Endothelial cell (in vitro differentiated cells): Measurements from ENCODE around the gene BRINP1. TPM values are rescaled to one million over a fixed set of nuclear protein-coding genes. Genes with fewer than 3 reads are reported as not detected.

ENCODE experiments used
- DNase-seq: peaks from one replicate; pipeline ENCODE4 v3.0.0; 2021; ENCODE audit warnings: low spot score
- H3K27ac Mint-ChIP-seq: one replicate; pipeline ENCODE4 v1.8.0; 2021; ENCODE audit warnings: mixed read lengths, inconsistent platforms; ENCODE audit not compliant: unreplicated experiment
- H3K27me3 Mint-ChIP-seq: one replicate; pipeline ENCODE4 v1.8.0; 2021; ENCODE audit warnings: mild to moderate bottlenecking, moderate library complexity, mixed read lengths, inconsistent platforms; ENCODE audit not compliant: unreplicated experiment
- H3K36me3 Mint-ChIP-seq: one replicate; pipeline ENCODE4 v1.8.0; 2021; ENCODE audit warnings: mild to moderate bottlenecking, low read depth, mixed read lengths, inconsistent platforms; ENCODE audit not compliant: unreplicated experiment
- H3K4me1 Mint-ChIP-seq: one replicate; pipeline ENCODE4 v1.8.0; 2021; ENCODE audit warnings: mild to moderate bottlenecking, mixed read lengths, inconsistent platforms; ENCODE audit not compliant: unreplicated experiment
- H3K4me3 Mint-ChIP-seq: one replicate; pipeline ENCODE4 v1.8.0; 2021; ENCODE audit warnings: mild to moderate bottlenecking, mixed read lengths, inconsistent platforms; ENCODE audit not compliant: unreplicated experiment
- H3K9me3 Mint-ChIP-seq: one replicate; pipeline ENCODE4 v1.8.0; 2021; ENCODE audit warnings: mixed read lengths, inconsistent platforms; ENCODE audit not compliant: unreplicated experiment
- long read RNA-seq: library from polyadenylated mRNA; unstranded; transcript quantifications from one replicate; pipeline ENCODE4 v2.0.0, GENCODE V29; 2020; ENCODE audit not compliant: unreplicated experiment
- total RNA-seq: library from RNA; stranded (reverse); fragmentation: NEBNext Ultra II Directional; extraction: Animal tissue kit (Norgen Biotek cat#: 25700); gene quantifications from one replicate; pipeline ENCODE4 v1.2.1, GENCODE V29; 2021; ENCODE audit not compliant: unreplicated experiment
- TF ChIP-seq, protein P1 (sequence below): fragments of 200-600 bp; sonication (generic); IDR thresholded peaks from one replicate; pipeline ENCODE4 v1.5.0; 2021; ENCODE audit warnings: antibody characterized with exemption; ENCODE audit not compliant: unreplicated experiment

The BRINP1 gene, protein sequence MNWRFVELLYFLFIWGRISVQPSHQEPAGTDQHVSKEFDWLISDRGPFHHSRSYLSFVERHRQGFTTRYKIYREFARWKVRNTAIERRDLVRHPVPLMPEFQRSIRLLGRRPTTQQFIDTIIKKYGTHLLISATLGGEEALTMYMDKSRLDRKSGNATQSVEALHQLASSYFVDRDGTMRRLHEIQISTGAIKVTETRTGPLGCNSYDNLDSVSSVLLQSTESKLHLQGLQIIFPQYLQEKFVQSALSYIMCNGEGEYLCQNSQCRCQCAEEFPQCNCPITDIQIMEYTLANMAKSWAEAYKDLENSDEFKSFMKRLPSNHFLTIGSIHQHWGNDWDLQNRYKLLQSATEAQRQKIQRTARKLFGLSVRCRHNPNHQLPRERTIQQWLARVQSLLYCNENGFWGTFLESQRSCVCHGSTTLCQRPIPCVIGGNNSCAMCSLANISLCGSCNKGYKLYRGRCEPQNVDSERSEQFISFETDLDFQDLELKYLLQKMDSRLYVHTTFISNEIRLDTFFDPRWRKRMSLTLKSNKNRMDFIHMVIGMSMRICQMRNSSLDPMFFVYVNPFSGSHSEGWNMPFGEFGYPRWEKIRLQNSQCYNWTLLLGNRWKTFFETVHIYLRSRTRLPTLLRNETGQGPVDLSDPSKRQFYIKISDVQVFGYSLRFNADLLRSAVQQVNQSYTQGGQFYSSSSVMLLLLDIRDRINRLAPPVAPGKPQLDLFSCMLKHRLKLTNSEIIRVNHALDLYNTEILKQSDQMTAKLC
- total RNA-seq, result 1.9 TPM
- long read RNA-seq, partial matches to known transcripts, result 0 of 2 reads
- long read RNA-seq, other reads (novel, unspliced or antisense), result 1 of 2 reads

DNA sequence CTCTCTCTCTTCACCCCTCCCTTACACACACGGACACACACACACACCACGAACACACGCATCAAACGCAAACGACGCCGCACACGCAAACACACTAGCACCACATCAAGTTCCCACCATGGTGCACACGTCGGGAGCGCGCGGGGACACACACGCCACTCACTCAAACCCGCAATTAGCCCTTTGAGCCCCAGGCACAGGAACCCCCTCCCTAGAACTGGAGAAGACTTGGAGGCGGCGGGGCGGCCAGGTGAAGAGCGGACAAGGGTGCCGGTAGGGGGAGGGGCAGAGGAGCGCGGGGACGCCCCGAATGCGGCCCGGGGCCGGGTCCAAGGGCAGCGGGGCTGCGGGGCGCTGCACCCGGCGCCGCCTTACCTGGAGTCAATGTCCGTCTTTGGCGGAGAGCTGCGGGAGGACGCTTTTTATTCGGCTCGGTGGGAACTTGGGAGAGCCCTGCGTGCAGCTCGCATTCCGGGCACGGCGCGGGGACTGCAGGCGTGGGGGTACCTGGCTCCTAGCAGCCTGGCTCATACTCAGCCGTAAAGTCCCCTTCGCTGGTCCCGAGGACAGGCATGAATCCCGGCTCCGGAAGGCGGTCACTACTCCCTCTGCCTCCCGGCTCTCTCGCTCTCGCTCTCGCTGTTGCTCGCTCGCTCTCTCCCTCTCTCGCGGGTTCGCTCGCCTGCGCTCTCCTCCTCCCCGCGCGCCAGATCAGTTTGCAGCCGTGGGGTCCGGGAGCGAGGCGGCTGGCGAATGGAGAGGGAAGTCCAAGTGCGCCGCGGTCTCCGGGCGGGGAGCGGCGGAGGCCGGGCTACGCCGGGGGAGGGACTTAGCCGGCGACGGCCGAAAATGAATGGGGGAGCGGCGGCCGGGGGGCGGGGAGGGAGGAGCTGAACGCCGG is at the start of gene BRINP1:
BRINP1 (minus strand) TSS at position 755 of the 901 bp plus-strand sequence. CDS start 56,080 bp downstream, outside the sequence.
- Mint-ChIP-seq H3K27me3 (peaks cover 12% of the 10 kb centered on the region), H3K36me3 (no peaks in the 10 kb centered on the region), H3K4me3 (peak within 1 kb of the TSS; percentile 93), H3K27ac (no peak within 1 kb of the TSS), H3K9me3 (no peaks in the 10 kb centered on the region), H3K4me1 (peaks cover 8% of the 10 kb centered on the region)
- TF ChIP-seq, protein P1, sequence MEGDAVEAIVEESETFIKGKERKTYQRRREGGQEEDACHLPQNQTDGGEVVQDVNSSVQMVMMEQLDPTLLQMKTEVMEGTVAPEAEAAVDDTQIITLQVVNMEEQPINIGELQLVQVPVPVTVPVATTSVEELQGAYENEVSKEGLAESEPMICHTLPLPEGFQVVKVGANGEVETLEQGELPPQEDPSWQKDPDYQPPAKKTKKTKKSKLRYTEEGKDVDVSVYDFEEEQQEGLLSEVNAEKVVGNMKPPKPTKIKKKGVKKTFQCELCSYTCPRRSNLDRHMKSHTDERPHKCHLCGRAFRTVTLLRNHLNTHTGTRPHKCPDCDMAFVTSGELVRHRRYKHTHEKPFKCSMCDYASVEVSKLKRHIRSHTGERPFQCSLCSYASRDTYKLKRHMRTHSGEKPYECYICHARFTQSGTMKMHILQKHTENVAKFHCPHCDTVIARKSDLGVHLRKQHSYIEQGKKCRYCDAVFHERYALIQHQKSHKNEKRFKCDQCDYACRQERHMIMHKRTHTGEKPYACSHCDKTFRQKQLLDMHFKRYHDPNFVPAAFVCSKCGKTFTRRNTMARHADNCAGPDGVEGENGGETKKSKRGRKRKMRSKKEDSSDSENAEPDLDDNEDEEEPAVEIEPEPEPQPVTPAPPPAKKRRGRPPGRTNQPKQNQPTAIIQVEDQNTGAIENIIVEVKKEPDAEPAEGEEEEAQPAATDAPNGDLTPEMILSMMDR, result no peak
- peak; percentile 56 for DNase-seq

DNA sequence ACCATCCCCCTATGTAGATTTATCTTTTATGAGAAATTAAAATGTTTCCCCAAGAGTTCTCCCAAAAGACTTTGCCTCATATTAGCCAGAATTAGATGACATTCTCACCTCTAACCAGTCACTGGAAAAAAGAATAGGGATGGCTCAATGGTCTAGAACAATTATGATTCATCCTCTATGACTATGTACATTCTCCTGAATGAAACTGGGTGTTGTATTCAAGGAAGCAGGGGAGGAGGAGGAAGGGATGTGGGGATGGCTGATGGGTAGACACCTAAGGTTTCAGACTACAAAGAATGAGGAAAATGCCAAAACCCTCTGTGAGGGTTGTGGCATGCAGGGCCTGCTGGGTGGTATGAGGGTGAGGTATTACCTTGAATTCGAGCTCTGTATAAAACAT is 49.5 kb upstream of the BRINP1 start:
- Mint-ChIP-seq H3K9me3 (no peaks in the 10 kb centered on the region), H3K27ac (no peak overlapping the region)
- TF ChIP-seq, protein P1, result no peak

DNA sequence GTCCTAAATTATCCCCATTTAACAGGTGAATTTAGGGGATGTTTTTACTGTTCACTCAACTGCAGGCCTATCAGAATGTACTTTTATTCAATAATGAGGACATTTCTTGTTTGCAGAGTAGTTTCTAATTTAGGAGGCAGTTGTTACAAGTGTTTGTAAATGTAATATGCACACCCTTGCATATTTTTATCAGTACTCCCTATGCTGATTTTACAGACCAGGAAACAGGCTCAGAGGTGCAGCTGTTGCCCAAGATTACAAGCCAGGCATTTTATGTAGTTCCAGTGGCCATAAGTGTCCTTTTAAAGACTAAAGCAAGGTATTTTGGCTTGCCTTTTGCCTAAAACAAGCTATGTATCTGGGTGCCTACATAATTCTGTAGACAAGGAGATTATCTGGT is 47.6 kb upstream of the BRINP1 start:
- H3K27ac Mint-ChIP-seq, result no peak overlapping the region
- TF ChIP-seq, protein P1, result no peak
- no peak for DNase-seq
- no peaks in the 10 kb centered on the region for H3K27me3 Mint-ChIP-seq
- H3K9me3 Mint-ChIP-seq, result no peaks in the 10 kb centered on the region
- no peaks in the 10 kb centered on the region for H3K36me3 Mint-ChIP-seq
- no peak overlapping the region for H3K4me3 Mint-ChIP-seq
- no peaks in the 10 kb centered on the region for H3K4me1 Mint-ChIP-seq

More for the DNA sequence above, 49.5 kb upstream of the BRINP1 start:
- DNase-seq, result no peak
- no peaks in the 10 kb centered on the region for H3K36me3 Mint-ChIP-seq
- no peaks in the 10 kb centered on the region for H3K4me1 Mint-ChIP-seq
- H3K27me3 Mint-ChIP-seq, result no peaks in the 10 kb centered on the region
- H3K4me3 Mint-ChIP-seq, result no peak overlapping the region

DNA sequence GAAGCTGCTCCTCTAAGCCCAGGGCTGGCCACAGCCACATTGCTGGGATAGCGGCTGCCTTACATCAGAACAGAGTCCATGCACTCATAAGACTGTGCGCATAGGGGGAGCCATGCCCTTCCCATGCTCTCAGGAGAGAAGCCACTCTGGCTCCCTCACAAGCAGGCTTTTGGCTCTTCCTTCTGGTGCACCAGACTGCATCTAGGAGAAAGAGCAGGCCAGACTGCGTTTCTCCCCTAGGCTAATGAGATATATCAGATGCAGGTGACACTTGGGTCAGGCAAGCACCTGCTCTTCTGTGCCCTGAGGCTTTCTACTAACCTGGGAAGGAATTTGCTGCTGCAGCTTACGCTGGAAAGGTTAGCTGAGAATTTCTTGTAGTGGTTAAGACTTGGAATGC is 43.2 kb upstream of the BRINP1 start:
- Mint-ChIP-seq H3K27ac (no peak overlapping the region), H3K27me3 (no peaks in the 10 kb centered on the region), H3K9me3 (no peaks in the 10 kb centered on the region), H3K4me1 (no peaks in the 10 kb centered on the region), H3K36me3 (no peaks in the 10 kb centered on the region), H3K4me3 (no peak overlapping the region)
- TF ChIP-seq, protein P1, result no peak
- no peak for DNase-seq
